ENCODE data around the gene SUGP2. TPM values are rescaled to one million over a fixed set of nuclear protein-coding genes. Genes with fewer than 3 reads are reported as not detected.
A peak's percentile ranks its signal among the peaks of the same experiment; 100 is the strongest.

The SUGP2 gene
- total RNA-seq, 1 donor from 2014 or later = 24.8 TPM

DNA sequence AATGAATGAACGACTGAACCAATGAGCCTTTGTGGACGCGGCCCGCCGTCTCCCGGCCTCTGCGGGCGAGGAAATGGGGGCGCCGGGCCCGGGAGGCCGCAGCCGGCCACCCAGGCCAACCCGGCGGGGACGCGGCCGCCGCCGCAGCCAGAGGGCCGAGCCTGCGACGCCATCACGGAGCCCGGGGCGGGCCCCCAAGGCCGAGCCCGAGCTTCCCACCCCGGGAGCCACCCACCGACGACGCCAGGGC is 216 bp downstream of the SUGP2 start:
- DNase-seq (ENCODE audit: low read depth) = no peak
- peak overlapping the region; percentile 98 for H3K4me3 ChIP-seq (ENCODE audit: low read depth, low read length)
- TF ChIP-seq, protein P1, sequence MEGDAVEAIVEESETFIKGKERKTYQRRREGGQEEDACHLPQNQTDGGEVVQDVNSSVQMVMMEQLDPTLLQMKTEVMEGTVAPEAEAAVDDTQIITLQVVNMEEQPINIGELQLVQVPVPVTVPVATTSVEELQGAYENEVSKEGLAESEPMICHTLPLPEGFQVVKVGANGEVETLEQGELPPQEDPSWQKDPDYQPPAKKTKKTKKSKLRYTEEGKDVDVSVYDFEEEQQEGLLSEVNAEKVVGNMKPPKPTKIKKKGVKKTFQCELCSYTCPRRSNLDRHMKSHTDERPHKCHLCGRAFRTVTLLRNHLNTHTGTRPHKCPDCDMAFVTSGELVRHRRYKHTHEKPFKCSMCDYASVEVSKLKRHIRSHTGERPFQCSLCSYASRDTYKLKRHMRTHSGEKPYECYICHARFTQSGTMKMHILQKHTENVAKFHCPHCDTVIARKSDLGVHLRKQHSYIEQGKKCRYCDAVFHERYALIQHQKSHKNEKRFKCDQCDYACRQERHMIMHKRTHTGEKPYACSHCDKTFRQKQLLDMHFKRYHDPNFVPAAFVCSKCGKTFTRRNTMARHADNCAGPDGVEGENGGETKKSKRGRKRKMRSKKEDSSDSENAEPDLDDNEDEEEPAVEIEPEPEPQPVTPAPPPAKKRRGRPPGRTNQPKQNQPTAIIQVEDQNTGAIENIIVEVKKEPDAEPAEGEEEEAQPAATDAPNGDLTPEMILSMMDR (conservative IDR thresholded peaks at IDR 0.05; ENCODE audit: low read depth, low read length) = no peak

DNA sequence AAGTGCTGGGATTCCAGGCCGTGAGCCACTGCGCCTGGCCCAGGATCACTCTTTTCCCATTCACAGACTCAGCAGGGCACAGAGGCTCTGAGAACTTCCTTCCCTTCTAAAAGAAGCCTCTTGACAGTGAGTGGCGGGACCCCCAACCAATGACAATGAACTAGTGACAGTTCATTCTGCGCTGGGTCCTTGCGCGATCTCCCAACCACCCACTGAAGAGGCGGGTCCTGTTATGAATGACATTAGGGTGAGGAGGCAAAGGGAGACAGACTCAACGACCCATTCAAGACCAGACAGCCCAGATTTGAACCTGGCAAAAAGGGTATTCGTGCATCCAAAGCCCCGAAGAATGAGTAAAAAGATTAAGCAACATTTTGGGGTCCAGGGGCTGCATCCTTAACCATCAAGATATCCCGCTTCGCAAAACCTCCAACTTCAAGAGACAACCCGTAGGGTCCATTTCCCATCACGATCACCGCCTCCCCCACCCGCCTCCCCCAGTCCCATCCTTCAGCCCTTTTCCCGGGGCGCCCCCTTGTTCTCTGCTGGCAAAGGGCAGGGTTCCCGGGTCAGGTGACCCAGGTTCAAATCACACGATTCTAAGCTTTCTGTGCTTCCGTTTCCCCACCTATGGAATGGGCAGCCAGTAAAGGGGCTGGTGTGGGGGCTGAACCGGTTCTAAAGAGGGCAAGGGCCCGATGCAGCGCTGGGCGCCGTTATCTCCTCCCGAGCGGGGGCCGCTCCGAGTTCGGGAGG is 719 bp downstream of the SUGP2 start:
- TF ChIP-seq, protein P1 (conservative IDR thresholded peaks at IDR 0.05; ENCODE audit: low read depth, low read length) = peak; percentile 15
- DNase-seq (ENCODE audit: low read depth) = no peak
- peak overlapping the region; percentile 98 for H3K4me3 ChIP-seq (ENCODE audit: low read depth, low read length)

DNA sequence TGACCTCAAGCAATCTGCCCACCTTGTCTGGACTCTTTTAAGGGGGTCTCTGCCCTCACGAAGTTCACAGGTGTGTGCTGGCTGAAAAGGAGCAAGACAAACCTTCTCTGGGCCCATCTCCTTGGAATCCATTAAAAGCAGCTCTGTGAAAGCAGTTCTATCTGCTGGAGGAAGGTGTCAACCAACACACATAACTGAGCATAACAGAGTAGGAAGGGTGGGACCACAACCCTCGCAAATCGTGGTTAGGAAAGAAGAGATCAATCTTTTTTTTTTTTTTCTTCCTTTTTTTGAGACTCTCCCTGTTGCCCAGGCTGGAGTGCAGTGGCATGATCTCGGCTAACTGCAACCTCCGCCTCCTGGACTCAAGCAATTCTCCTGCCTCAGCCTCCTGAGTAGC is 1.4 kb downstream of the SUGP2 start:
- H3K4me3 ChIP-seq (ENCODE audit: low read depth, low read length) = peak overlapping the region; percentile 98
- TF ChIP-seq, protein P1 (conservative IDR thresholded peaks at IDR 0.05; ENCODE audit: low read depth, low read length) = no peak
- DNase-seq (ENCODE audit: low read depth) = no peak

DNA sequence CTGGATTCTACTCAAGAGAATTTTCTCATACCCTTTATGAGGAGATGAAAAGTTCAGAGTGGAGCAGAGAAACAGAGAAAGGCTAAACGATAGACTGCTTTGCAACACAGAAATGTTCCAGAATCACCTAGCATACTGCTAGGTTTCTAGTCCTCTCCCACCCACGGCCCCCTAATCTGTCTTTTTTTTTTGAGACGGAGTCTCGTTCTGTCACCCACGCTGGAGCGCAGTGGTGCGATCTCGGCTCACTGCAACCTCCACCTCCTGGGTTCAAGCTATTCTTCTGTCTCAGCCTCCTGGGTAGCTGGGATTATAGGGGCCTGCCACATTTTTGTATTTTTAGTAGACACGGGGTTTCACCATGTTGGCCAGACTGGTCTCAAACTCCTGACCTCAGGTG is 4.8 kb downstream of the SUGP2 start:
- no peak for DNase-seq (ENCODE audit: low read depth)
- no peak overlapping the region for H3K4me3 ChIP-seq (ENCODE audit: low read depth, low read length)
- TF ChIP-seq, protein P1 (conservative IDR thresholded peaks at IDR 0.05; ENCODE audit: low read depth, low read length) = no peak

DNA sequence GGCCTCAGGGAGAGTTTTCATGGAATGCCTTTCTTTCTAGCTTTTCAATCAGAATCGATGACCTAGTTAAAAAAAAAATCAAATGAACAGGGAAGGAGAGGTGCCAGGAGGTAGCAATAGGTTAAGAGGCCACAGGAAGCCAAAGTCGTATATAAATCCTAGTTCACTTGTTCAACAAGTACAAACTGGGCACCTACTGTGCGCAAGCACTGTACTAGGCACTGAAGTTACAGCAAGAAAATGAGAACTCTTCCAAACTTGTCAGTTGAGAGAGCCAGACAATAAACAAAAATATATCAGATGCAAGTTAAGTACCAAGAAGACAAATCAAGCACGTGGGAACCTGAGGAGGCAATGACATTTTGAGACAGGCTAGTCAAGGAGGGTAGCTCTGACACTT is 6.1 kb downstream of the SUGP2 start:
- no peak overlapping the region for H3K4me3 ChIP-seq (ENCODE audit: low read depth, low read length)
- no peak for DNase-seq (ENCODE audit: low read depth)
- TF ChIP-seq, protein P1 (conservative IDR thresholded peaks at IDR 0.05; ENCODE audit: low read depth, low read length) = no peak

DNA sequence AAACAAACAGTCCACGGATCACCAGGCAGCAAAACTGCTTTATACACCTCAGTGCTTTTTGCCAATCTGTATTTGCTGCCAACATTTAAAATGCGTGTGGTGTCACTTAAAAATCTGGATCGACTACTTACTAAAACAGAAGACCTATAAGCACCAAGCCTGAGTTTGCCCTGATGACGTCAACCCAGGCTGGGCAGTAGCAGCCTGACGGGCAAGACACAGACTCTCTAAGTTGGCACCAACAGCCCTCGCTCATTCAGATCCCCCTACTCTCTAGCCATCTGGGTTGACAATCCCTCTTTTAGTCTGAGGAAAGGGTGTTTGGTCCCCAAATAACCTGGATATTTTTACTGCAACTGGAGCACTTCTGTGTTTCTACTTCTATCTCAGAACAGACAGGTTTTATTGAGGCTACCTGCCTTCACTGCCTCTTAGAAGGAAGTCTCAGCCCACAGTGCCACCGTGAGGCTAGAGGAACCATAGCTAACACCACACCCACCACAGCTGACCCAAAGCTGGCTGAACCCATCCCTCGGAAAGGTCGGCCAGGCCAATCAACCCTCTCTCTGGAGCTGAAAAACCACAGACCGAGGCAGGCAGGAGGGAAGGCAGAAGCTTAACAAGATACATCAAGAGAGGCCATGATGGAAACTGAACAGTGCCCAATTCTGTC is 6.9 kb downstream of the SUGP2 start:
- no peak overlapping the region for H3K4me3 ChIP-seq (ENCODE audit: low read depth, low read length)

More for the DNA sequence above, 6.9 kb downstream of the SUGP2 start:
- TF ChIP-seq, protein P1 (conservative IDR thresholded peaks at IDR 0.05; ENCODE audit: low read depth, low read length) = peak; percentile 61
- no peak for DNase-seq (ENCODE audit: low read depth)
